MM.1S (cell line): ENCODE measurements around the gene MDM1.

Experiments used
- DNase-seq: peaks from one replicate; pipeline ENCODE4 v3.0.0-alpha.2; 2015
- H2AFZ ChIP-seq: fragments of 300-600 bp; sonication (generic); 2 replicates; pipeline ENCODE4 v1.6.0; 2016; ENCODE audit warnings: antibody characterized with exemption, low read length
- H3F3A ChIP-seq: fragments of 300-600 bp; sonication (generic); 2 replicates; pipeline ENCODE4 v1.6.1; 2016; ENCODE audit warnings: mild to moderate bottlenecking, antibody characterized with exemption, low read length, moderate library complexity, mixed read lengths; ENCODE audit not compliant: insufficient read depth
- H3K27ac ChIP-seq: fragments of 300-600 bp; sonication (generic); 2 replicates; pipeline ENCODE4 v1.5.1; 2016; ENCODE audit warnings: mild to moderate bottlenecking, low read length
- H3K27me3 ChIP-seq: fragments of 300-600 bp; sonication (generic); replicated peaks from 2 replicates; pipeline ENCODE4 v1.6.0; 2016; ENCODE audit warnings: low read length; ENCODE audit not compliant: insufficient read depth
- H3K36me3 ChIP-seq: fragments of 300-600 bp; sonication (generic); replicated peaks from 2 replicates; pipeline ENCODE4 v1.6.1; 2016; ENCODE audit warnings: mild to moderate bottlenecking, low read length, mixed read lengths; ENCODE audit not compliant: insufficient read depth
- H3K4me1 ChIP-seq: fragments of 300-600 bp; sonication (generic); 2 replicates; pipeline ENCODE4 v1.6.1; 2016; ENCODE audit warnings: low read length, mixed read lengths
- H3K4me2 ChIP-seq: fragments of 300-600 bp; sonication (generic); 2 replicates; pipeline ENCODE4 v1.6.0; 2016; ENCODE audit warnings: low read depth, low read length
- H3K4me3 ChIP-seq: fragments of 300-600 bp; sonication (generic); 2 replicates; pipeline ENCODE4 v1.5.1; 2016; ENCODE audit warnings: low read length, mixed read lengths
- H3K79me2 ChIP-seq: fragments of 300-600 bp; sonication (generic); 2 replicates; pipeline ENCODE4 v1.6.1; 2016; ENCODE audit warnings: mixed run types, low read length, mixed read lengths
- H3K9ac ChIP-seq: fragments of 300-600 bp; sonication (generic); 2 replicates; pipeline ENCODE4 v1.6.1; 2016; ENCODE audit warnings: low read length, mixed read lengths
- H3K9me2 ChIP-seq: fragments of 300-600 bp; sonication (generic); replicated peaks from 2 replicates; pipeline ENCODE4 v1.6.1; 2016; ENCODE audit warnings: mild to moderate bottlenecking, low read length, mixed read lengths; ENCODE audit not compliant: insufficient read depth
- H3K9me3 ChIP-seq: fragments of 300-600 bp; sonication (generic); replicated peaks from 2 replicates; pipeline ENCODE4 v1.6.1; 2016; ENCODE audit warnings: mild to moderate bottlenecking, low read length, mixed read lengths; ENCODE audit not compliant: insufficient read depth
- H4K20me1 ChIP-seq: fragments of 300-600 bp; sonication (generic); 2 replicates; pipeline ENCODE4 v1.6.1; 2016; ENCODE audit warnings: mild to moderate bottlenecking, low read length, moderate library complexity, mixed read lengths; ENCODE audit not compliant: insufficient read depth
- EZH2 ChIP-seq: fragments of 300-600 bp; sonication (generic); optimal IDR thresholded peaks from 2 replicates; pipeline ENCODE3; 2017; ENCODE audit warnings: low read depth, mild to moderate bottlenecking, antibody characterized with exemption, low read length, mixed read lengths
- EZH2phosphoT487 ChIP-seq: fragments of 300-600 bp; sonication (generic); IDR thresholded peaks from 2 replicates; pipeline ENCODE4 v1.6.1; 2018; ENCODE audit warnings: antibody characterized with exemption, low read length
- TF ChIP-seq, protein P1 (sequence below): fragments of 300-600 bp; sonication (generic); IDR thresholded peaks from 2 replicates; pipeline ENCODE4 v1.5.1; 2016; ENCODE audit warnings: antibody characterized with exemption, low read length, mixed read lengths

The MDM1 gene

GRCh38 chr12:68331869-68332727 lies at the start of gene MDM1:
Gene MDM1, minus strand, starts transcription at chr12:68332362. Its CDS starts 117 bp downstream, at chr12:68332245.
- no peaks in the 10 kb centered on the region for H4K20me1 ChIP-seq
- no peaks in the 10 kb centered on the region for H3K9me3 ChIP-seq
- peak within 1 kb of the TSS; percentile 54 for H3K4me2 ChIP-seq
- peak within 1 kb of the TSS; percentile 64 for H2AFZ ChIP-seq
- peak within 1 kb of the TSS; percentile 18; the same call in 1 of the 2 replicates for H3K27ac ChIP-seq
- H3K36me3 ChIP-seq: no peaks in the 10 kb centered on the region
- H3K27me3 ChIP-seq: no peaks in the 10 kb centered on the region
- H3K79me2 ChIP-seq: 0 out of 2 replicates have a peak, but pooled peaks cover 3% of the 10 kb centered on the region
- TF ChIP-seq EZH2phosphoT487: no peak
- TF ChIP-seq EZH2: no peak
- TF ChIP-seq, protein P1, sequence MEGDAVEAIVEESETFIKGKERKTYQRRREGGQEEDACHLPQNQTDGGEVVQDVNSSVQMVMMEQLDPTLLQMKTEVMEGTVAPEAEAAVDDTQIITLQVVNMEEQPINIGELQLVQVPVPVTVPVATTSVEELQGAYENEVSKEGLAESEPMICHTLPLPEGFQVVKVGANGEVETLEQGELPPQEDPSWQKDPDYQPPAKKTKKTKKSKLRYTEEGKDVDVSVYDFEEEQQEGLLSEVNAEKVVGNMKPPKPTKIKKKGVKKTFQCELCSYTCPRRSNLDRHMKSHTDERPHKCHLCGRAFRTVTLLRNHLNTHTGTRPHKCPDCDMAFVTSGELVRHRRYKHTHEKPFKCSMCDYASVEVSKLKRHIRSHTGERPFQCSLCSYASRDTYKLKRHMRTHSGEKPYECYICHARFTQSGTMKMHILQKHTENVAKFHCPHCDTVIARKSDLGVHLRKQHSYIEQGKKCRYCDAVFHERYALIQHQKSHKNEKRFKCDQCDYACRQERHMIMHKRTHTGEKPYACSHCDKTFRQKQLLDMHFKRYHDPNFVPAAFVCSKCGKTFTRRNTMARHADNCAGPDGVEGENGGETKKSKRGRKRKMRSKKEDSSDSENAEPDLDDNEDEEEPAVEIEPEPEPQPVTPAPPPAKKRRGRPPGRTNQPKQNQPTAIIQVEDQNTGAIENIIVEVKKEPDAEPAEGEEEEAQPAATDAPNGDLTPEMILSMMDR: no peak
- peak within 1 kb of the TSS; percentile 80 for H3K4me3 ChIP-seq
- H3K9me2 ChIP-seq: no peaks in the 10 kb centered on the region
- DNase-seq: peak; percentile 99
- no peaks in the 10 kb centered on the region for H3F3A ChIP-seq
- H3K9ac ChIP-seq: peak within 1 kb of the TSS; percentile 50
- H3K4me1 ChIP-seq: peaks cover 6% of the 10 kb centered on the region; the same call in 1 of the 2 replicates

- no peak overlapping the region for H3K9ac ChIP-seq
- no peaks in the 10 kb centered on the region for H3K36me3 ChIP-seq
- no peak for DNase-seq
- TF ChIP-seq EZH2 (no peak), EZH2phosphoT487 (no peak)
- TF ChIP-seq, protein P1: no peak
- peaks cover 18% of the 10 kb centered on the region for H3K4me1 ChIP-seq
- H3K9me2 ChIP-seq: no peaks in the 10 kb centered on the region
- H4K20me1 ChIP-seq: no peaks in the 10 kb centered on the region
- H2AFZ ChIP-seq: no peak overlapping the region
- no peaks in the 10 kb centered on the region for H3F3A ChIP-seq
- no peak overlapping the region for H3K4me3 ChIP-seq
- no peak overlapping the region for H3K4me2 ChIP-seq
- no peaks in the 10 kb centered on the region for H3K79me2 ChIP-seq
- H3K27me3 ChIP-seq: no peaks in the 10 kb centered on the region
- H3K27ac ChIP-seq: no peak overlapping the region
- no peaks in the 10 kb centered on the region for H3K9me3 ChIP-seq
Observed at GRCh38 chr12:68381476-68382219, 49.5 kb upstream of the MDM1 start.

DNA sequence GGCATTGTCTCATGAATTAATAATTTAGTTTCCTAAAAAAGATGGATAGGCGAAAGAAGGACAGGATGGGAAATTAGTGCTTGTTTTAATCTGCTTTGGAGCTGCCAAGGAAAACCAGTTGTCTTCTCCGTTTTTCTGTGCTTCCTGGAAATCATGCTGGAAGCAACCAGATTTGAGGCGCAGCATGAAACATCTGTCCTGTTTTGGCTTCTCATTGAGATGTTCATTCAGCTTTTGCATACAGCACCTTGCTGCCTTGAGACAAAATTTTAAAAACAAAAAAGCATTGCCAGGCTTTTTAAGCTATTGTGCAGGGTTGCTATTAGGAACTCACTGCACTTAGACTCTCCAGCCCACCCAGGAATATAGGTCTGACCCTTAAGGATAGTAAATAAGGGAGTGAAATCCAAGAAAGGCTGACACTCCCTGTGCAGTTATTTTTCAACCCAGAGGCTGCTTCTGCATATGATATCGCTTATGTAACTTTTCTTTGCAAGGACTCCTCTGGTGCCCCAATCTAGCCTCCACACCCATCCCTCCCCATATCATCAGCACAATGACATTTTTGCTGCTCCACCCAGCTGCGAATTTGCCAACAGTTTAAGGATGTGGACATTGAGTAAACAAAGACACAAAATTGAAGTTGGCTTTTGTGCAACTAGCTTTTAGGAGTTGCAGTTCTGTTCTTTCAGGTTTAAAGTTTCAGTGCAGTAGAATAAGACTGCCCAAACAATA lies 46.9 kb upstream of the MDM1 start:
- Histone ChIP-seq H3K36me3 (no peaks in the 10 kb centered on the region), H3K4me3 (no peak overlapping the region), H3K4me1 (peaks cover 41% of the 10 kb centered on the region), H3K9me2 (no peaks in the 10 kb centered on the region), H3K27ac (no peak overlapping the region), H3K9ac (no peak overlapping the region), H3K79me2 (no peaks in the 10 kb centered on the region), H3K9me3 (no peaks in the 10 kb centered on the region), H2AFZ (no peak overlapping the region), H4K20me1 (no peaks in the 10 kb centered on the region), H3F3A (peaks cover 18% of the 10 kb centered on the region), H3K27me3 (no peaks in the 10 kb centered on the region), H3K4me2 (no peak overlapping the region)
- no peak for DNase-seq
- no peak for TF ChIP-seq EZH2
- TF ChIP-seq, protein P1: no peak
- TF ChIP-seq EZH2phosphoT487: no peak
